OCI-LY7 (cell line): Measurements from ENCODE around the gene SCAMP2.

Source experiments
- CTCF ChIP-seq: fragments of 200-600 bp; sonication (generic); conservative IDR thresholded peaks from 2 replicates; pipeline ENCODE4 v1.5.1; 2014; ENCODE audit warnings: mild to moderate bottlenecking, antibody characterized with exemption, low read length, moderate library complexity, mixed read lengths
- EZH2phosphoT487 ChIP-seq: fragments of 200-600 bp; sonication (generic); IDR thresholded peaks from 2 replicates; pipeline ENCODE4 v1.6.1; 2018; ENCODE audit warnings: low read depth, borderline replicate concordance, mild to moderate bottlenecking, mixed run types, antibody characterized with exemption, low read length, moderate library complexity, mixed read lengths

GRCh38 chr15:74823324-74823723 lies 49.8 kb downstream of the SCAMP2 start:
- TF ChIP-seq CTCF (no peak), EZH2phosphoT487 (no peak)
